ENCODE results near the gene KIAA1328.

KIAA1328 gene

GRCh38 chr18:36818652-36819051 lies 10.3 kb upstream of the KIAA1328 start:
- DNase-seq: no peak
- in situ Hi-C loops (cut with HindIII; ENCODE audit: low pct_ligation_motif_present, low pct_unique_long_range_greater_than_20kb, low sequenced_read_pairs): no loop called here

- DNase-seq: no peak
- in situ Hi-C loops (cut with HindIII; ENCODE audit: low pct_ligation_motif_present, low pct_unique_long_range_greater_than_20kb, low sequenced_read_pairs): no loop called here
These were observed 9.3 kb upstream of the KIAA1328 start for GRCh38 chr18:36819621-36820020.

- DNase-seq: no peak
- in situ Hi-C loops (cut with HindIII; ENCODE audit: low pct_ligation_motif_present, low pct_unique_long_range_greater_than_20kb, low sequenced_read_pairs): no loop called here
These were observed 7.2 kb upstream of the KIAA1328 start for GRCh38 chr18:36821681-36822080.

- in situ Hi-C loops (cut with HindIII; ENCODE audit: low pct_ligation_motif_present, low pct_unique_long_range_greater_than_20kb, low sequenced_read_pairs): no loop called here
- no peak for DNase-seq
These were observed 3.4 kb upstream of the KIAA1328 start for GRCh38 chr18:36825526-36825925.

GRCh38 chr18:36826556-36826955 lies 2.4 kb upstream of the KIAA1328 start:
- no peak for DNase-seq
- in situ Hi-C loops (cut with HindIII; ENCODE audit: low pct_ligation_motif_present, low pct_unique_long_range_greater_than_20kb, low sequenced_read_pairs): no loop called here

- in situ Hi-C loops (cut with HindIII; ENCODE audit: low pct_ligation_motif_present, low pct_unique_long_range_greater_than_20kb, low sequenced_read_pairs): no loop called here
- DNase-seq: peak; percentile 58
These were observed 734 bp upstream of the KIAA1328 start for GRCh38 chr18:36828157-36828629.

GRCh38 chr18:36829362-36830157 lies 633 bp downstream of the KIAA1328 start:
- peak; percentile 21 for DNase-seq

GRCh38 chr18:36830158-36830495 lies 1.2 kb downstream of the KIAA1328 start:
- in situ Hi-C loops (cut with HindIII; ENCODE audit: low pct_ligation_motif_present, low pct_unique_long_range_greater_than_20kb, low sequenced_read_pairs): no loop called here
- no peak for DNase-seq

More at GRCh38 chr18:36829362-36830157, 633 bp downstream of the KIAA1328 start:
- in situ Hi-C loops (cut with HindIII; ENCODE audit: low pct_ligation_motif_present, low pct_unique_long_range_greater_than_20kb, low sequenced_read_pairs): no loop called here

GRCh38 chr18:36831139-36831538 lies 2.2 kb downstream of the KIAA1328 start:
- in situ Hi-C loops (cut with HindIII; ENCODE audit: low pct_ligation_motif_present, low pct_unique_long_range_greater_than_20kb, low sequenced_read_pairs): no loop called here
- DNase-seq: no peak

- in situ Hi-C loops (cut with HindIII; ENCODE audit: low pct_ligation_motif_present, low pct_unique_long_range_greater_than_20kb, low sequenced_read_pairs): no loop called here
These were observed 4.2 kb downstream of the KIAA1328 start for GRCh38 chr18:36833120-36833519.

GRCh38 chr18:36835927-36836326 lies 7.0 kb downstream of the KIAA1328 start:
- DNase-seq: no peak
- in situ Hi-C loops (cut with HindIII; ENCODE audit: low pct_ligation_motif_present, low pct_unique_long_range_greater_than_20kb, low sequenced_read_pairs): no loop called here

More at GRCh38 chr18:36833120-36833519, 4.2 kb downstream of the KIAA1328 start:
- no peak for DNase-seq

- in situ Hi-C loops (cut with HindIII; ENCODE audit: low pct_ligation_motif_present, low pct_unique_long_range_greater_than_20kb, low sequenced_read_pairs): no loop called here
- no peak for DNase-seq
These were observed 10.9 kb downstream of the KIAA1328 start for GRCh38 chr18:36839835-36840234.

GRCh38 chr18:36843199-36843598 lies 14.3 kb downstream of the KIAA1328 start:
- in situ Hi-C loops (cut with HindIII; ENCODE audit: low pct_ligation_motif_present, low pct_unique_long_range_greater_than_20kb, low sequenced_read_pairs): no loop called here

GRCh38 chr18:36843784-36844183 lies 14.9 kb downstream of the KIAA1328 start:
- in situ Hi-C loops (cut with HindIII; ENCODE audit: low pct_ligation_motif_present, low pct_unique_long_range_greater_than_20kb, low sequenced_read_pairs): no loop called here
- DNase-seq: peak; percentile 41

More at GRCh38 chr18:36843199-36843598, 14.3 kb downstream of the KIAA1328 start:
- DNase-seq: peak; percentile 22

GRCh38 chr18:36848609-36849008 lies 19.7 kb downstream of the KIAA1328 start:
- in situ Hi-C loops (cut with HindIII; ENCODE audit: low pct_ligation_motif_present, low pct_unique_long_range_greater_than_20kb, low sequenced_read_pairs): no loop called here
- no peak for DNase-seq

- in situ Hi-C loops (cut with HindIII; ENCODE audit: low pct_ligation_motif_present, low pct_unique_long_range_greater_than_20kb, low sequenced_read_pairs): no loop called here
- DNase-seq: no peak
These were observed 20.5 kb downstream of the KIAA1328 start for GRCh38 chr18:36849288-36850006.

- in situ Hi-C loops (cut with HindIII; ENCODE audit: low pct_ligation_motif_present, low pct_unique_long_range_greater_than_20kb, low sequenced_read_pairs): no loop called here
- DNase-seq: peak; percentile 75
These were observed 21.7 kb downstream of the KIAA1328 start for GRCh38 chr18:36850527-36851201.

GRCh38 chr18:36851202-36851590 lies 22.3 kb downstream of the KIAA1328 start:
- DNase-seq: no peak
- in situ Hi-C loops (cut with HindIII; ENCODE audit: low pct_ligation_motif_present, low pct_unique_long_range_greater_than_20kb, low sequenced_read_pairs): no loop called here

GRCh38 chr18:36856815-36857214 lies 27.9 kb downstream of the KIAA1328 start:
- in situ Hi-C loops (cut with HindIII; ENCODE audit: low pct_ligation_motif_present, low pct_unique_long_range_greater_than_20kb, low sequenced_read_pairs): no loop called here
- DNase-seq: no peak
